Measurements from ENCODE around the gene ALDH1L1. TPM values are rescaled to one million over a fixed set of nuclear protein-coding genes. Genes with fewer than 3 reads are reported as not detected.

Gene ALDH1L1
- total RNA-seq, 1 experiment from 2014 or later, result 1.2 TPM

- CTCF ChIA-PET, result no interaction called here
- Mint-ChIP-seq H3K27me3 (ENCODE audit: low read depth) (no peaks in the 10 kb centered on the region), H3K4me1 (peaks cover 7% of the 10 kb centered on the region), H3K9me3 (no peaks in the 10 kb centered on the region), H3K4me3 (no peak overlapping the region), H3K36me3 (no peaks in the 10 kb centered on the region), H3K27ac (no peak overlapping the region)
- POLR2A ChIA-PET, result no interaction called here
- TF ChIP-seq HMGA2 (CRISPR knock-in tag; IDR thresholded peaks at IDR 0.05), result no peak
- no peak for TF ChIP-seq ELF4 (CRISPR knock-in tag; IDR thresholded peaks at IDR 0.05; ENCODE audit: low read depth)
- no peak for TF ChIP-seq RELA (CRISPR knock-in tag; IDR thresholded peaks at IDR 0.05; ENCODE audit: borderline replicate concordance)
- TF ChIP-seq ZNF532 (CRISPR knock-in tag; IDR thresholded peaks at IDR 0.05; ENCODE audit: borderline replicate concordance), result no peak
- no peak for TF ChIP-seq ZNF232 (CRISPR knock-in tag; IDR thresholded peaks at IDR 0.05)
- TF ChIP-seq ATF3 (CRISPR knock-in tag; conservative IDR thresholded peaks at IDR 0.05), result no peak
- TF ChIP-seq GABPB1 (CRISPR knock-in tag; IDR thresholded peaks at IDR 0.05), result no peak
- TF ChIP-seq ZNF121 (CRISPR knock-in tag; IDR thresholded peaks at IDR 0.05), result no peak
- no peak for TF ChIP-seq GTF2I (CRISPR knock-in tag; conservative IDR thresholded peaks at IDR 0.05)
- TF ChIP-seq ATF1 (CRISPR knock-in tag; IDR thresholded peaks at IDR 0.05), result no peak
- ATAC-seq (no peak), DNase-seq (ENCODE audit: low spot score) (no peak)
These were observed 124.3 kb downstream of the ALDH1L1 start for GRCh38 chr3:126056088-126056487.

GRCh38 chr3:126054870-126055269 lies 125.5 kb downstream of the ALDH1L1 start:
- H3K27ac Mint-ChIP-seq, result no peak overlapping the region
- DNase-seq (ENCODE audit: low spot score), result no peak
- POLR2A ChIA-PET, result no interaction called here
- no peaks in the 10 kb centered on the region for H3K27me3 Mint-ChIP-seq (ENCODE audit: low read depth)
- H3K36me3 Mint-ChIP-seq, result no peaks in the 10 kb centered on the region
- CTCF ChIA-PET, result no interaction called here
- H3K4me3 Mint-ChIP-seq, result no peak overlapping the region
- ATAC-seq, result no peak
- H3K4me1 Mint-ChIP-seq, result peaks cover 7% of the 10 kb centered on the region
- TF ChIP-seq MAX (CRISPR knock-in tag; IDR thresholded peaks at IDR 0.05) (no peak), CDX4 (CRISPR knock-in tag; IDR thresholded peaks at IDR 0.05; ENCODE audit: borderline replicate concordance) (no peak), IRF2 (CRISPR knock-in tag; IDR thresholded peaks at IDR 0.05; ENCODE audit: borderline replicate concordance, low read depth) (no peak), ZSCAN18 (CRISPR knock-in tag; IDR thresholded peaks at IDR 0.05) (no peak), ZNF232 (CRISPR knock-in tag; IDR thresholded peaks at IDR 0.05) (no peak), PRDM15 (CRISPR knock-in tag; IDR thresholded peaks at IDR 0.05) (no peak), KAT7 (CRISPR knock-in tag; IDR thresholded peaks at IDR 0.05; ENCODE audit: borderline replicate concordance) (no peak), RELA (CRISPR knock-in tag; IDR thresholded peaks at IDR 0.05; ENCODE audit: borderline replicate concordance) (no peak)
- no peaks in the 10 kb centered on the region for H3K9me3 Mint-ChIP-seq
